GM23338 (cell line): ENCODE data around the gene JMJD7.

Experiments
- EZH2 ChIP-seq: fragments of 200-600 bp; sonication (generic); IDR thresholded peaks from one replicate; pipeline ENCODE4 v1.8.0; 2017; ENCODE audit warnings: antibody characterized with exemption, mild to moderate bottlenecking, low read depth; ENCODE audit not compliant: unreplicated experiment
- POLR2AphosphoS5 ChIP-seq: IDR thresholded peaks from 2 replicates; pipeline ENCODE4 v1.6.1; 2016; ENCODE audit warnings: antibody characterized with exemption, low read depth
- TF ChIP-seq, protein P1 (sequence below), 2 experiments: fragments of 200-600 bp in 1 of 2; sonication (generic) in 1 of 2; conservative IDR thresholded peaks; 2 replicates each; pipeline versions ENCODE4 v1.5.1 to v1.6.1; 2016 to 2017; ENCODE audit warnings: antibody characterized with exemption in 2 of 2, low read depth in 2 of 2, mild to moderate bottlenecking in 2 of 2, moderate library complexity in 1 of 2

DNA sequence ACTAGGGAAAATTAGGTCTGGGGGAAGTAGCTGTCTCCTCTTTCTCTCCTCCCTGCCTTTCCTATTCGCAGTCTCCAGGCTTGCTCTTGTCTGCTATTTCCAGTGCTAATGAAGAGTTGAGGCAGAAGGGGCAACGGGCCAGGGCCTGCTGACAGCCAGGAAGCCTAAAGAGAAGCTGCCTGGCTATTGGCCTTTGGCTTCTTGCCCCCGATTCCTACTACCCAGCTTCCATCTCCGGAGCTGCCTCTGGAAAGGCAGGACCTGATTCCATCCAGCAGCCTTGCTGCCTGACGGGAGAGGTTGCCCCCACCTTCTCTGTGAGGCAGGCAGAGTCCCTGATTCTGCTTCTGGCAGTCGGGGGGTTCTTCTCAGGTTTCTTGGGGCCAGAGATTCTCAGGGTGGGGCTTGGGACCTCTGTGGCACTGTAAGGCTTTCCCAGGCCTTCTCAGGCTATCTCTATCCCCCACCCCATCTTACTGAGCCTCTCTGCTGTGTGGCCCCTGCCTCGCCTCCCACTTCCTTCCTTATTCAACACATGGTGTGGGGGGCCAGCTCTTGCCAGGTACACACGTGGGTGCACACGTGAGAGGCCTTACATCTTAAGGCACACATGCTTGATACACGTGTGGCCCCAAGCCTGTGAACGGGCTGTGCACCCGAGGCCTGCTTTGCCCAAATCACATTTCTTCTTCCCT is 18.2 kb upstream of the JMJD7 start:
- TF ChIP-seq POLR2AphosphoS5 (no peak), EZH2 (no peak)
- TF ChIP-seq, protein P1, sequence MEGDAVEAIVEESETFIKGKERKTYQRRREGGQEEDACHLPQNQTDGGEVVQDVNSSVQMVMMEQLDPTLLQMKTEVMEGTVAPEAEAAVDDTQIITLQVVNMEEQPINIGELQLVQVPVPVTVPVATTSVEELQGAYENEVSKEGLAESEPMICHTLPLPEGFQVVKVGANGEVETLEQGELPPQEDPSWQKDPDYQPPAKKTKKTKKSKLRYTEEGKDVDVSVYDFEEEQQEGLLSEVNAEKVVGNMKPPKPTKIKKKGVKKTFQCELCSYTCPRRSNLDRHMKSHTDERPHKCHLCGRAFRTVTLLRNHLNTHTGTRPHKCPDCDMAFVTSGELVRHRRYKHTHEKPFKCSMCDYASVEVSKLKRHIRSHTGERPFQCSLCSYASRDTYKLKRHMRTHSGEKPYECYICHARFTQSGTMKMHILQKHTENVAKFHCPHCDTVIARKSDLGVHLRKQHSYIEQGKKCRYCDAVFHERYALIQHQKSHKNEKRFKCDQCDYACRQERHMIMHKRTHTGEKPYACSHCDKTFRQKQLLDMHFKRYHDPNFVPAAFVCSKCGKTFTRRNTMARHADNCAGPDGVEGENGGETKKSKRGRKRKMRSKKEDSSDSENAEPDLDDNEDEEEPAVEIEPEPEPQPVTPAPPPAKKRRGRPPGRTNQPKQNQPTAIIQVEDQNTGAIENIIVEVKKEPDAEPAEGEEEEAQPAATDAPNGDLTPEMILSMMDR (conservative IDR thresholded peaks at IDR 0.05; ENCODE audit: low read depth in 2 of 2) = no peak
